GM18907 (cell line): Measurements from ENCODE around the gene PARD6A.

Experiments
- ATAC-seq: cut with Tn5 transposase; IDR thresholded peaks from one replicate; pipeline ENCODE4 v1.9.1; 2021; ENCODE audit warnings: mild to moderate bottlenecking, moderate library complexity; ENCODE audit not compliant: unreplicated experiment

Gene PARD6A

GRCh38 chr16:67660564-67661028 is at the start of gene PARD6A:
Gene PARD6A (plus strand): TSS chr16:67660960. CDS start chr16:67661039, 79 bp downstream.
- peak; percentile 75 for ATAC-seq

GRCh38 chr16:67613808-67614207 is 47.0 kb upstream of the PARD6A start:
- ATAC-seq = no peak

- ATAC-seq = no peak
Measured at GRCh38 chr16:67628216-67628615, 32.5 kb upstream of the PARD6A start.

- no peak for ATAC-seq
Measured at GRCh38 chr16:67632415-67633172, 28.2 kb upstream of the PARD6A start.

GRCh38 chr16:67636713-67637112 is 24.0 kb upstream of the PARD6A start:
- no peak for ATAC-seq

GRCh38 chr16:67637625-67638024 is 23.1 kb upstream of the PARD6A start:
- ATAC-seq = no peak

GRCh38 chr16:67641779-67642708 is 18.7 kb upstream of the PARD6A start:
- ATAC-seq = no peak

GRCh38 chr16:67644038-67644437 is 16.7 kb upstream of the PARD6A start:
- no peak for ATAC-seq

GRCh38 chr16:67645397-67646121 is 15.2 kb upstream of the PARD6A start:
- peak; percentile 12 for ATAC-seq

GRCh38 chr16:67647111-67647651 is 13.6 kb upstream of the PARD6A start:
- ATAC-seq = no peak

GRCh38 chr16:67647681-67648080 is 13.1 kb upstream of the PARD6A start:
- ATAC-seq = no peak

- no peak for ATAC-seq
Measured at GRCh38 chr16:67648088-67648763, 12.5 kb upstream of the PARD6A start.

- ATAC-seq = no peak
Measured at GRCh38 chr16:67648764-67649407, 11.9 kb upstream of the PARD6A start.

GRCh38 chr16:67649494-67649931 is 11.2 kb upstream of the PARD6A start:
- no peak for ATAC-seq

- no peak for ATAC-seq
Measured at GRCh38 chr16:67650023-67650422, 10.7 kb upstream of the PARD6A start.

- ATAC-seq = no peak
Measured at GRCh38 chr16:67651039-67651438, 9.7 kb upstream of the PARD6A start.

GRCh38 chr16:67651847-67652246 is 8.9 kb upstream of the PARD6A start:
- no peak for ATAC-seq

GRCh38 chr16:67652578-67653127 is 8.1 kb upstream of the PARD6A start:
- ATAC-seq = no peak

GRCh38 chr16:67653128-67653788 is 7.5 kb upstream of the PARD6A start:
- ATAC-seq = no peak
